Measurements from ENCODE around the gene POLR2J. TPM values are rescaled to one million over a fixed set of nuclear protein-coding genes. Genes with fewer than 3 reads are reported as not detected.
A peak's percentile ranks its signal among the peaks of the same experiment; 100 is the strongest.
"Not testable (repeated sequence)": the region's sequence is repeated elsewhere in the genome, so short reads cannot be mapped to it uniquely, and the experiment has no call there.

Gene POLR2J
- total RNA-seq (10 to 100 TPM; 35.6 to 37.9 TPM), total RNA-seq (17.8 to 23.4 reads per million in 2 donors)

- H3K9me3 ChIP-seq (ENCODE audit: control insufficient read depth, low read length, poor library complexity, severe bottlenecking); H3K36me3 Mint-ChIP-seq (ENCODE audit: low read depth); H3K27me3 Mint-ChIP-seq; H3K4me1 Mint-ChIP-seq: not testable (repeated sequence)
- peak; percentile 93 for ATAC-seq
- Mint-ChIP-seq H3K4me3 (peak within 1 kb of the TSS; percentile 88), H3K27ac (peak within 1 kb of the TSS; percentile 79)
- DNase-seq: peak; percentile 74 to 78 (median 78)
These were observed at the start of gene POLR2J for GRCh38 chr7:102478314-102479208. Gene POLR2J, minus strand, starts transcription at chr7:102478922. Its CDS starts 62 bp downstream, at chr7:102478860.

- not testable (repeated sequence) for H3K4me3 Mint-ChIP-seq; H3K4me1 Mint-ChIP-seq; DNase-seq; ATAC-seq; H3K27ac Mint-ChIP-seq; H3K9me3 ChIP-seq (ENCODE audit: control insufficient read depth, low read length, poor library complexity, severe bottlenecking); H3K36me3 Mint-ChIP-seq (ENCODE audit: low read depth); H3K27me3 Mint-ChIP-seq
These were observed 49.4 kb upstream of the POLR2J start for GRCh38 chr7:102527822-102528793.

GRCh38 chr7:102527182-102527581, 48.5 kb upstream of the POLR2J start:
- H3K36me3 Mint-ChIP-seq (ENCODE audit: low read depth); H3K4me3 Mint-ChIP-seq; H3K9me3 ChIP-seq (ENCODE audit: control insufficient read depth, low read length, poor library complexity, severe bottlenecking); H3K4me1 Mint-ChIP-seq; H3K27me3 Mint-ChIP-seq; DNase-seq; ATAC-seq; H3K27ac Mint-ChIP-seq: not testable (repeated sequence)

GRCh38 chr7:102524803-102525202, 46.1 kb upstream of the POLR2J start:
- DNase-seq; H3K4me3 Mint-ChIP-seq; H3K27ac Mint-ChIP-seq; H3K27me3 Mint-ChIP-seq; H3K9me3 ChIP-seq (ENCODE audit: control insufficient read depth, low read length, poor library complexity, severe bottlenecking); ATAC-seq; H3K36me3 Mint-ChIP-seq (ENCODE audit: low read depth); H3K4me1 Mint-ChIP-seq: not testable (repeated sequence)

- not testable (repeated sequence) for DNase-seq; H3K36me3 Mint-ChIP-seq (ENCODE audit: low read depth); H3K4me1 Mint-ChIP-seq; H3K27ac Mint-ChIP-seq; H3K9me3 ChIP-seq (ENCODE audit: control insufficient read depth, low read length, poor library complexity, severe bottlenecking); H3K27me3 Mint-ChIP-seq; H3K4me3 Mint-ChIP-seq; ATAC-seq
These were observed 42.1 kb upstream of the POLR2J start for GRCh38 chr7:102520797-102521196.

GRCh38 chr7:102517550-102518147, 38.9 kb upstream of the POLR2J start, which contains the start of gene RASA4B:
Gene RASA4B, minus strand, starts transcription at chr7:102517777. Its CDS starts 67 bp downstream, at chr7:102517710.
- not testable (repeated sequence) for H3K27ac Mint-ChIP-seq; H3K4me1 Mint-ChIP-seq; H3K36me3 Mint-ChIP-seq (ENCODE audit: low read depth); H3K9me3 ChIP-seq (ENCODE audit: control insufficient read depth, low read length, poor library complexity, severe bottlenecking); H3K27me3 Mint-ChIP-seq
- peak in 2 of 3 donors; percentile 27 to 35 for DNase-seq
- peak within 1 kb of the TSS; percentile 71 for H3K4me3 Mint-ChIP-seq
- peak; percentile 100 for ATAC-seq

GRCh38 chr7:102516951-102517350, 38.2 kb upstream of the POLR2J start:
- not testable (repeated sequence) for H3K4me3 Mint-ChIP-seq; H3K4me1 Mint-ChIP-seq; ATAC-seq; DNase-seq; H3K27ac Mint-ChIP-seq; H3K36me3 Mint-ChIP-seq (ENCODE audit: low read depth); H3K27me3 Mint-ChIP-seq; H3K9me3 ChIP-seq (ENCODE audit: control insufficient read depth, low read length, poor library complexity, severe bottlenecking)

GRCh38 chr7:102515889-102516288, 37.2 kb upstream of the POLR2J start:
- not testable (repeated sequence) for H3K27ac Mint-ChIP-seq; H3K4me3 Mint-ChIP-seq; H3K36me3 Mint-ChIP-seq (ENCODE audit: low read depth); ATAC-seq; H3K4me1 Mint-ChIP-seq; H3K27me3 Mint-ChIP-seq; DNase-seq; H3K9me3 ChIP-seq (ENCODE audit: control insufficient read depth, low read length, poor library complexity, severe bottlenecking)

- H3K4me3 Mint-ChIP-seq; H3K4me1 Mint-ChIP-seq; DNase-seq; H3K27me3 Mint-ChIP-seq; H3K9me3 ChIP-seq (ENCODE audit: control insufficient read depth, low read length, poor library complexity, severe bottlenecking); H3K36me3 Mint-ChIP-seq (ENCODE audit: low read depth); H3K27ac Mint-ChIP-seq; ATAC-seq: not testable (repeated sequence)
These were observed 36.4 kb upstream of the POLR2J start for GRCh38 chr7:102514881-102515721.

- not testable (repeated sequence) for H3K9me3 ChIP-seq (ENCODE audit: control insufficient read depth, low read length, poor library complexity, severe bottlenecking); H3K27me3 Mint-ChIP-seq; H3K36me3 Mint-ChIP-seq (ENCODE audit: low read depth); H3K27ac Mint-ChIP-seq; H3K4me1 Mint-ChIP-seq; ATAC-seq; DNase-seq
- peak overlapping the region; percentile 50 for H3K4me3 Mint-ChIP-seq
These were observed 34.0 kb upstream of the POLR2J start for GRCh38 chr7:102512642-102513221.

GRCh38 chr7:102511860-102512522, 33.3 kb upstream of the POLR2J start:
- not testable (repeated sequence) for H3K36me3 Mint-ChIP-seq (ENCODE audit: low read depth); H3K4me1 Mint-ChIP-seq; H3K27me3 Mint-ChIP-seq

More at GRCh38 chr7:102511860-102512522, 33.3 kb upstream of the POLR2J start:
- H3K27ac Mint-ChIP-seq; H3K9me3 ChIP-seq (ENCODE audit: control insufficient read depth, low read length, poor library complexity, severe bottlenecking); DNase-seq: not testable (repeated sequence)
- peak; percentile 83 for ATAC-seq
- H3K4me3 Mint-ChIP-seq: peak overlapping the region; percentile 50
